Testis (tissue), 2 donors: ENCODE data around the gene LRRC26.

Experiments used
- POLR2A ChIP-seq: fragments of 450-650 bp; IDR thresholded peaks from one replicate; pipeline ENCODE4 v1.6.1; 2017; ENCODE audit warnings: antibody characterized with exemption, mild to moderate bottlenecking, moderate library complexity
- TF ChIP-seq, protein P1 (sequence below), 3 experiments: fragments of 450-650 bp in 2 of 3; fragments of 200-600 bp in 1 of 3; sonication (generic) in 1 of 3; IDR thresholded peaks; one replicate each; pipeline ENCODE4 v1.5.1; 2016 to 2019; ENCODE audit warnings: antibody characterized with exemption in 3 of 3, mild to moderate bottlenecking in 2 of 3, moderate library complexity in 1 of 3

DNA sequence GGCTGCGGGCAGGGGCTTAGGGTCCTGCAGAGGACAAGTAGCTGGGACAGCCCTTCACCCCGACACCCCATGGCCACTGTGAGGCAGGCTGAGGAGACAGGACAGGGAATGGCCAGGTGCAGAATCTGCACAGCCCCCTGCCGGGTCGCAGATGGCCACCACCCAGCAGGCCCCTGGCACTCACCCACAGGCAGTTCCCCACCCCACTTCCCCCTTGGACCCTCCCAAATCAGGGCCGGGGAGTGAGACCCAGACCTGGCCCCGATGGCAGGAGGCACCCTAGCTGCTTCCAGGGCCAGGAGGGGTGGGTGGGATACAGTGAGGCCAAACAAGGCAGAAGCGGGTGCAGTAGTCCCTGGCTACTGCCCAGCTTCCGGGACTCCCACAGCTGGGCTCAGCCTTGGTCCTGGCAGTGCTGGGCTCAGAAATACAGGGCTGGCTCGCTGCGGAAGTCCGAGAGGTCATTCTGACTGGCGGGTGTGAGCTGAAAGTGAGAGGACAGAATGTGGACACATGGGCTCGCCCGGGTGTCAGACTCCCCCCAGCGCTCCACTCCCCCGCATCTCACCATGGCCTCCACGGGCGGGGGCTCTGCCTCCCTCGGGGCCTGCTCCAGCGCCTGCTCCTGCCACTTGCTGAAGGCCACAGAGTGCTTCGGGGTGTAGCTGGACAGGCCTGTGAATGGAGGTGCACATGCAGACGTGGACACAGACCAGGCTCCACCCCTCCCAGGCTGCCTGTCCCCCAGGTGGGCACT lies 22.0 kb upstream of the LRRC26 start:
- TF ChIP-seq, protein P1, sequence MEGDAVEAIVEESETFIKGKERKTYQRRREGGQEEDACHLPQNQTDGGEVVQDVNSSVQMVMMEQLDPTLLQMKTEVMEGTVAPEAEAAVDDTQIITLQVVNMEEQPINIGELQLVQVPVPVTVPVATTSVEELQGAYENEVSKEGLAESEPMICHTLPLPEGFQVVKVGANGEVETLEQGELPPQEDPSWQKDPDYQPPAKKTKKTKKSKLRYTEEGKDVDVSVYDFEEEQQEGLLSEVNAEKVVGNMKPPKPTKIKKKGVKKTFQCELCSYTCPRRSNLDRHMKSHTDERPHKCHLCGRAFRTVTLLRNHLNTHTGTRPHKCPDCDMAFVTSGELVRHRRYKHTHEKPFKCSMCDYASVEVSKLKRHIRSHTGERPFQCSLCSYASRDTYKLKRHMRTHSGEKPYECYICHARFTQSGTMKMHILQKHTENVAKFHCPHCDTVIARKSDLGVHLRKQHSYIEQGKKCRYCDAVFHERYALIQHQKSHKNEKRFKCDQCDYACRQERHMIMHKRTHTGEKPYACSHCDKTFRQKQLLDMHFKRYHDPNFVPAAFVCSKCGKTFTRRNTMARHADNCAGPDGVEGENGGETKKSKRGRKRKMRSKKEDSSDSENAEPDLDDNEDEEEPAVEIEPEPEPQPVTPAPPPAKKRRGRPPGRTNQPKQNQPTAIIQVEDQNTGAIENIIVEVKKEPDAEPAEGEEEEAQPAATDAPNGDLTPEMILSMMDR (IDR thresholded peaks at IDR 0.05), result no peak
- TF ChIP-seq POLR2A, result no peak
